HG03439 (cell line): ENCODE data around the gene VPREB3.
A peak's percentile ranks its signal among the peaks of the same experiment; 100 is the strongest.
"Not testable (repeated sequence)": the region's sequence is repeated elsewhere in the genome, so short reads cannot be mapped to it uniquely, and the experiment has no call there.

ENCODE experiments used
- ATAC-seq: cut with Tn5 transposase; IDR thresholded peaks from one replicate; pipeline ENCODE4 v1.9.1; 2021; ENCODE audit warnings: mild to moderate bottlenecking, moderate library complexity; ENCODE audit not compliant: unreplicated experiment

Gene VPREB3

GRCh38 chr22:23744485-23744884, 9.7 kb downstream of the VPREB3 start:
- no peak for ATAC-seq

DNA sequence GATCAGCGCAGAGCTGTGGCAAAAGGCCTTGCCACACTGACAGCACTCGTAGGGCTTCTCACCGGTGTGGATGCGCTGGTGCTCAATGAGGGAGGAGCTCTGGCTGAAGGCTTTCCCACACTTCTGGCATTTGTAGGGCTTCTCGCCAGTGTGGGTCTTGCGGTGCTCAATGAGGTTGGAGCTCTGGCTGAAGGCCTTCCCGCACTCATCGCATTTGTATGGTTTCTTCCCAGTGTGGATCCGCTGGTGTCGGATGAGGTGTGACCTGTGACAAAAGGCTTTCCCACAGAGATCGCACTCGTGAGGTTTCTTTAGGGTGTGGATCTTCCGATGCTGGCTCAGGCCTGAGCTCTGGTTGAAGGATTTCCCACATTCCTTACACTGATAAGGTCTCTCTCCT, 10.2 kb downstream of the VPREB3 start:
- no peak for ATAC-seq

GRCh38 chr22:23743303-23743705, 10.9 kb downstream of the VPREB3 start:
- ATAC-seq, result no peak

GRCh38 chr22:23742505-23743264, 11.5 kb downstream of the VPREB3 start:
- no peak for ATAC-seq

GRCh38 chr22:23737696-23738095, 16.5 kb downstream of the VPREB3 start:
- ATAC-seq, result no peak

- ATAC-seq, result not testable (repeated sequence)
Observed at GRCh38 chr22:23728108-23728507, 26.1 kb downstream of the VPREB3 start.

DNA sequence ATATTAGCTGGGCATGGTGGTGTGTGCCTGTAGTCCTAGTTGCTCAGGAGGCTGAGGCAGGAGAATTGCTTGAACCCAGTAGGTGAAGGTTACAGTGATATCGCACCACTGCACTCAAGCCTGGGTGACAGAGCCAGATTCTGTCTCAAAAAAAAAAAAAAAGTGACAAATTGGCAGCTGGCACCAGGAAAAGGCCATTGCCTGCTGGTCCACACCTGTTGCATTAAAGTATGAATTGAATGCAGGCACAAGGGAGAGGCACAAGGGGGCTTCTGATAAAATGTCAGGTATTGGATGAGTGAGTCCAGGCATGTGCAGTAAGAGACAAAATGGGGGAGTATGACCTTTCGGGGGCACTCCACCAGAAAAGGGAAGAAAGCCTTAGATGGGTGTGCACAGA, 31.5 kb downstream of the VPREB3 start:
- no peak for ATAC-seq

GRCh38 chr22:23722160-23722559, 32.1 kb downstream of the VPREB3 start:
- ATAC-seq, result no peak

DNA sequence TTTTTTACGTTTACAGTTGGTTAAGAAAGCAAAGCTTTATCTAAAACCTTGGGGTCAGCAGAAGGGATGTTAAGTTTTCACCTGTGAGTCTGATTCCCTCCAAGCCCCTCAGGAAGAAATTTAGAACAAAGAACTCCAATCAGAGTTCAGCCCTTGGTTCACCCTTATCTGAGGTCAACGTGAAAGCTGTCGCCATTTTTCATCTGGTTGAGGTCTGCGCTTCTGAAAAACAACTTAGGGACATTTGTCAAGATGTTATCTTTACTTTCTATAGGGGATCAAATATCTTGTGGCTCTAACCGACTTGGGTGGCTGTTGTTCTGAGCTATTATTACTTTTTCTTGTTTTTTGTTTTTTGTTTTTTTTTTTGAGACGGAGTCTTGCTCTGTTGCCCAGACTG, 33.4 kb downstream of the VPREB3 start:
- ATAC-seq, result no peak

GRCh38 chr22:23718371-23719165, 35.7 kb downstream of the VPREB3 start:
- ATAC-seq, result no peak

GRCh38 chr22:23716811-23717801, 37.1 kb downstream of the VPREB3 start:
- ATAC-seq, result peak; percentile 66

GRCh38 chr22:23715806-23716375, 38.3 kb downstream of the VPREB3 start:
- no peak for ATAC-seq

GRCh38 chr22:23714596-23715578, 39.3 kb downstream of the VPREB3 start:
- ATAC-seq, result no peak

- no peak for ATAC-seq
Observed at GRCh38 chr22:23713696-23714595, 40.3 kb downstream of the VPREB3 start.

DNA sequence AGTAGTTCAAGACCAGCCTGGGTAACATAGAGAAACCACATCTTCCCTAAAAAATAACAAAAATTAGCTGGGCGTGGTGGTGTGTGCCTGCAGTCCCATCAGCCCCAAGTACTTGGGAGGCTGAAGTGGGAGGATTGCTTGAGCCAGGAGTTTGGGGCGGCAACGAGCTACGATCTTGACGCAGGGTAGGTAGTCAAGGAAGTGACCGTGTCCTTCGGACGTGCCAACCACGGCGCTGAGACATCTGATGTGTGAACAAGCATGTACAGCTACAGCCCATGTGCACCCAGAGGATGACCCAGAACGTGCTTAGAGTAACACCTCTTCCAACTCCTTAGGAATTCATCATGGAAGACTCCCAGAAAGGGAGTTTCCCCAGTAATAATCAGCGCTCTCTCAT, 42.0 kb downstream of the VPREB3 start:
- no peak for ATAC-seq

GRCh38 chr22:23709107-23709506, 45.1 kb downstream of the VPREB3 start:
- no peak for ATAC-seq

DNA sequence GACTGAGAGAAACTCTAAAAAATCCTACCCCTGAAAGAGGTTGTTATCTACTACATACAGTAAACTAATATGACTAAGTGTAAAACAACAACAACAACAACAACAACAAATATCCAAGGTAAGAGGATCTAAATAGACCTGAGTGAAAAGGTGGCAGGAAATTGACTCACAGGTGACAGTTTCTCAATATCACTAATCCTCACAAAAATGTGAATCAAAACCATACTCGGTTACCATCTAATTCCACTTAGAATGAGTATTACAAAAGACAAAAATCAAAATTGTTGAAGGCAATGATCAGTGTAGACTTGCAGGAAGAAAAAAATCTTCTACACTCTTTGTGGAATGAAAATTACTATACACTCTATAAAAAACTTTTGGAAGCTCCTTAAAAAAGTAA, 46.0 kb downstream of the VPREB3 start:
- no peak for ATAC-seq

- ATAC-seq, result no peak
Observed at GRCh38 chr22:23705358-23705757, 48.9 kb downstream of the VPREB3 start.

DNA sequence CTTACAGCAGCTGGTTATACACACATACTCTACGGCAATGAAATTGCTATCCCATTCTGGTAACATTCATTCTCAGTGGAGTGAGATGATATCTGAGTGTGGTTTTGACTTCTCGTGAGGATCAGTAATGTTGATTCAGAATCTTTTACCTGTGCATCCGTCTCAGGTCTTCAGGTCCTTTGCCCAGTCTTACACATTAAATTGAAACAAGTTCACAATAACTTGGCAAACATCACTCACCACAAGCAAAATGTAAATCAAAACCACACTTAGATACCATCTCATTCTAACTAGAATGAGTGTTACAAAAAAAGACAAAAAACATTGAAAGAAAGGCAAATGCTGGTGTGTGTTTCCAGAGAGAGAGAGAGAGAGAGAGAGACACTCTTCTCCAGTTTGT, 49.4 kb downstream of the VPREB3 start:
- ATAC-seq, result no peak
